NCI-H128 (cell line): ENCODE results near the gene ALDH3B1.

Experiments
- DNase-seq: peaks from one replicate; lab custom pipeline; 2025; ENCODE audit not compliant: unreplicated experiment; lab: John Stamatoyannopoulos, UW

The ALDH3B1 gene

GRCh38 chr11:67997475-67997921, 12.6 kb upstream of the ALDH3B1 start:
- DNase-seq, result no peak

DNA sequence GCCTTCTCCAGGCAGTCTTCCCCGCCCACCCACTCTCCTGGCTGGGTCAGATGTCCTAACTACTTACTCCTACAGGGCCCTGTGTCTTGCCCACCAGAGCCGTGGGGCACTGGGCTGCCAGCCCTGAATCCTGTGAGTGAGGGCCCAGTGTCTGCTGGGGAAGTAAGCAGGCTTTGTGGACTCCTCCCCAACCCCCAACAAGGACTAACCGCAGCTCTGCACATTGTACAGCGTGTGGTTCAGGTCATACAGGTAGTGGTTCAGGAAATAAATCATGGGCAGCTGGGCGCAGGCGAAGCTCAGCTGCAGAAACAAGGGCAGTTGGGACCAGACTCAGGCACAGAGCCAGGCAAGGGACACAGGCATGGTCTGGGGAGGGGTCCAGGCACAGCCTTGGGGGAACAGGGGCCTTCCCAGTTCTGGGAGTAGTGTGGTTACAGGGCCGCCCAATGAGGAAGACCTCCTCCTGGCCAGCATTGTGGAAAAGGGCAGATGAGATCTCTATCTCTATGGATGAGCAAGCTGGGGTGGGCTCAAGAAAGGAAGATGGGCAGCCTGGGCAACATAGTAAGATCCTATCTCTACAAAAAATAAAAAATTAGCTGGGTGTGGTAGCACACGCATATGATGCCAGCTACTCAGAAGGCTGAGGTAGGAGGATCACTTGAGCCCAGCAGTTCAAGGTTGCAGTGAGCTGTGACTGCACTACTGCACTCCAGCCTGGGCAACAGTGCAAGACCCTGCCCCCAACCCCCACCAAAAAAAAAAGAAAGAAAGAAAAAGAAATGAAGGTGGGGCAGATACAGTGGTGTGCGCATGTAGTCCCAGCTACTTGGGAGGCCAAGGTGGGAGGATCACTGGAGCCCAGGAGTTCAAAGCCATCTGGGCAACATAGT, 11.7 kb upstream of the ALDH3B1 start:
- no peak for DNase-seq

DNA sequence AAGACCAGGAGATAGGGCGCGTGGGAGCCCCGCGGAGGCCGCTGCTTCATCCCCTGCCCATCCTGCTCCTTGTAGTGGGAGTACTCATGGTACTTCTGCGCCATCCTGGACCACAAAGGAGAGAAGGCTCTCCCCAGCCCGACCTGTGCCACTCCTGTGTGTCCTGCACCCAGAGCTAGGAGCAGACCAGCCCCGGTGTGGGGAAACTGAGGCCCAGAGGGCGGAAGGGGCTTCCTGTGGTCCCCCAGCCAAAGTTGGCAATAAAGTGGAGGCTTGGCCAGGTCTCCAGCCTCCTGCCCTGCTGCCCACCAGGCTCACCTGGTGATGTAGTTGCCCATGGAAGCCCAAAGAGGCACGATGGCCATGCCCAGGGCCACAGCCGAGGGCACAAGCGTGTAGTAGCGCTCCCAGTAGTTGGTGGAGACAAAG, 10.9 kb upstream of the ALDH3B1 start:
- DNase-seq, result no peak

- DNase-seq, result no peak
These were observed 10.4 kb upstream of the ALDH3B1 start for GRCh38 chr11:67999704-68000103.

GRCh38 chr11:68002575-68002937, 7.6 kb upstream of the ALDH3B1 start:
- DNase-seq, result no peak

DNA sequence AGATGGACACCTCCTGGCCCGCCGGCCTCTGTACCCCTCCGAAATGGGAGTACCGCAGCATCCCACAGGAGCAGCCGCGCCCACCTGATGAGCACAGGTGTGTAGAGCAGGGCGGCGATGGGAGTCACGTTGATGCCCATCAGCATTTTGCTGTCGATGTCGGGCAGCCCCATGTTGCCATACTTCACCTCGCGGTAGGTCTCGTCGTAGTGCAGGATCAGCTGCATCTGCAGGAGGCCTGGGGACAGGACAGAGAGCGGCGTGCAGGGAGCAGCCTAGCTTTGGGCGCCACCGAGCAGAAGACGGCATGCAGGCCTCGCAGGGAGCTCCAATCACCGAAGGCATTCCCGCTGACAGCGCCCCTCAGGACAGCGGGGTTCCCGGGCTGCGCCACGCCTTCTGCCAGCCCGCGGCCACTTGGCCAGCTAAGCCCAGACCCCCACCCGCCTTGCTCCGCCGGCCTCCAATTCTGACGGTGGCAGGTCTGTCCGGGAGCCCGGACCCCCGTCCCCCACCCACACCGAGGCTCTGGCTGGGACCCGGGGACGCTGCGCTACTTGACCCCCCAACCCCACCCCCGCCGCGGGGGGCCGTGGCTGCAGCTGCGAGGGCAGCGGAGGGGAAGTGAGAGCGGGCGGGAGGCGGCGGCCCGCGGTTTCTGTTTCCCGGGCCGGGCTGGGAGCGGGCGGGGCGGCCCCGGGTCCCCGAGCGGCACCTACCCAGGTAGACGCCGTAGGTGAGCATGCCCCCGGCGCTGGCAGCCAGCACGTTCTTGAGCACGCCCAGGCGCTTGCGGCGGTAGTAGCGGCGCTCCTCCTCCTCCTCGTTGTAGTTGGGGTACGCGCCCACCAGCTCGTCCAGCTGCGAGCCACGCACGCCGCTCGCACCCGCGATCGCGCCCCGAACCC, 6.9 kb upstream of the ALDH3B1 start:
- no peak for DNase-seq

GRCh38 chr11:68003846-68004550, 6.1 kb upstream of the ALDH3B1 start, which contains the start of gene UNC93B1:
UNC93B1 (minus strand) TSS chr11:68004097; CDS start chr11:68004043, 54 bp downstream.
- no peak for DNase-seq

GRCh38 chr11:68004551-68005335, 5.4 kb upstream of the ALDH3B1 start:
- no peak for DNase-seq

DNA sequence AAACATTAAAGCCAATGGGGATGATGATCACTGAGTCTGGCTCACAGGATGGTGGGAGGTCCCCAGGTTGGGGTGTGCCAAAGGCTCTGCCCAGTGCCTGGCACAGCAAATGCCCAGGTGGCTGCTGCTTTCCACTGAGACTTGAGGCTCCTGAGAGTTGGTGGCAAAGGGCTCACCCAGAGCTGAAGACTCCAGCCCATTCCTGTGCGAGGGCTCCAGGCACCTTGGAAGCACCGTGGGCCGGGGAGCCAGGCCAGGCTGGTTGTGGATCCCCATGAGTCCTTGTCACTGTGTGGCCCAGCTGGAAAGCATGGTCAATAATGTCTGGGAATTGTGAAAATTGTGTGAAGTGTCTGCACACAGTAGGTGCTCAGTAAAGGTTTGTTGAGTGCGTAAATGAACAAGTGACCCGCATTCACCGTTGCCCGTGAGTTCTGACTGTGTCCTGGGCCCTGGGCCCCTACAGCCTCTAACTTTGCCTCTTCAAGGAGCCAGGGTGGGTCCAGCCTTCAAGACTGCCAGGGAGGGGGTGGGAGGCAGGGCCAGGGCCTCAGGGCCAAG, 3.4 kb upstream of the ALDH3B1 start:
- no peak for DNase-seq

- no peak for DNase-seq
These were observed 2.4 kb upstream of the ALDH3B1 start for GRCh38 chr11:68007498-68008380.

GRCh38 chr11:68008381-68009337, 1.5 kb upstream of the ALDH3B1 start:
- no peak for DNase-seq

DNA sequence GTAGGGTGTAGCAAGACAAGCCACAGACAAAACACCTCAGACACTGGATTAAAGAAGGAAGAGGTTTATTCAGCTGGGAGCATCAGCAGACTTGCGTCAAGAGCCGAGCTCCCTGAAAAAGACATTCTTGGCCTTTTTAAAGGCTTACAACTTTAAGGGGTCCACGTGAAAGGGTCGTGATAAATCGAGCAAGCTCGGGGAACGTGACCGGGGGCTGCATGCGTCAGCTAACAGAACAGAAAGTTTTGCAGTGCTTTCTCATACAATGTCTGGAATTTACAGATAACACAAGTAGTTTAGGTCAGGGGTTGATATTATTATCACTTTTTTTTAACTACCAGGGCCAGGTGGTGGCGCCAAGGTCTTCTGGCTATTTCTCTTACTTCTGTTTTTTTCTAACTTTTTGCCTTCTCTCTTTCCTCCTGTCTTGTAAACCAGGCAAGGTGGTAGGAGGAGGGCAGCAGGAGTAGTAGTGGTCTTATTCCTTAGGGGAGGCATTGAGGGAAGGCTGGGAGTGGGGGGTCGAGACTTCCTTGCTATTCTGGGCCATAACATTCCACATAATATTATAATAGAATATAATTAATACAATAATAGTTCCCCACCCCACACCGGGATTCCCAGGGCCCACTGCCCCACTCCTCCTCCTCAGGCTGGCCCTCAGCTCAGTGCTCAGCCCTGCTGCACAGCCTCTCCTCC, 587 bp upstream of the ALDH3B1 start:
- no peak for DNase-seq

DNA sequence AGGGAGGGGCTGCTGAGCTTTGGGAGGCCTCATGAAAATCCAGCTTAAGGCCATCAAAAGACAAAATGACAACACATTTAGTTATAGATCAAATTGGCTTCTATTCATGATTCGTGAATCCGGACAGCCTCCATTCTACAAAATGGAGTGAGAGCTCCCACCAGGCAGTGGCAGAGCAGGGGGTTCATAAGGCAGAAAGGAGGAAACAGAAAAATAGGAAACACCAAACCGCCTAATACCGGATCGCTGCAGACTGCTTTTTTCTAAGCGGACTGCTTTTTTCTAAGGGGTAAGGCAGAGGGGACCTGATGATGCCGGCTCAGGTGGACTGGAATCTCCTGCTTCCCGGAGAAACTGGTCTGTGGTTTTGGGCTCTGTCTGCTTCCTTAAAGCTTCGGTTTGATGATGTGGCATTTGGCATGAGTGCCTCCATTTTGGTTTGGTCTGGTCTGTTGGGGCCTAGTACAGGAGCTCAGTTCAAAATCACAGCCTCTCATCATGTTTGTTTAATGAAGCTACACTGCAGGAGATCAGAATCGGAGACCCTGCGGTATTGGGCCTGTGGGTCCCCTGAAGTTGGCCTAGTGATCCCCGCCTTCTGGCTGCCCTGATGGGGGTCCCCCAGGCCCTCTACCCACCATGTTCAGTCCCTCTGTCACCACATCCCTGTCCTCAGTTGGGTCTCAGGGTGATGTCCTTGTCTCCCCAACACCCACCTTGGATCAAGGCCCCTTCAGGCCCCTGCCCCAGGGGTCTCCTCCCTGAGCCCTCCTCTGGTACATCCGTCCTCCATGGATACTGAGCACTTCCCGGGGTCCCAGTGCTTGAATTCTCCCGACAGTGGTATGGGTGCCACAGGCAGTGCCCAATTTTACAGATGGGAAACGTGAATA, 1.2 kb downstream of the ALDH3B1 start:
- DNase-seq, result no peak

GRCh38 chr11:68012044-68012842, 2.1 kb downstream of the ALDH3B1 start:
- no peak for DNase-seq

DNA sequence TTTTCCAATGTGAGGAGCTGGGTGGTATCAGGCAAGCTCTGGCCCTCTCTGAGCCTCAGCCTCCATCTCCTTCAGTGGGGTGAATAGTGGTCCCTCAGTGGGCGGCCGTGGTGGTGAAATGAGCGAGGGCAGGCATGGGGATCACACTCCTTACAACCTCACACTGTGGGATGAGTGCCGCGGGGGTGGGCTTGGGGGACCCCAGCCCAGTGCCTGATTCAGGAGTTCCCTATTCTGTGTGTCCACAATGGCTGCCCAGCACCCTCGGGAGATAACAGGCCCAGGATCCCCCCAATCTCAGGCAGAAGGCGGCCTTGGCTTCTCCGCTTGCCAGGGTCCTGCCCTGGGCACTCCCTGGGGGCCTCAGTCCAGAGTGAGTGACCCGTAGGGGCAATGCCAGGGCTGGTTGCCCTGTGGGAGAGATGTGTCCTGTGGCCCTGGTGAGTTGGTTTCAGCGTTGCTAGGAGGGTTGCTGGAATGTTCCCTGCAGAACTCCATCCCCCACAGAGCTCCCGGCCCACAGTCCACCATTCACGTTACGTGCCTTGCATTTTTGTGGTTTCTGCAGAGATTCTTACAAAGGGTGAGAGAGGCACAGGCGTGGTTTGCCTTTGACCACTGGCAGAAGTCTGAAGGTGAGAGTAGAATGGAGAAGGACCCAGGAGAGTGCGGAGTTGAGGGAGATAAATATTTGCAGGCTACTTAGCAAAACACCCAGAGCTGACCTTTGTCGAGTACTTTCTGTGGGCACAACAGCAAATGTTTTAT, 2.9 kb downstream of the ALDH3B1 start:
- no peak for DNase-seq
